HEK293 (cell line): ENCODE data around the gene ZNF438.
"Not testable (repeated sequence)": the region's sequence is repeated elsewhere in the genome, so short reads cannot be mapped to it uniquely, and the experiment has no call there.

ENCODE experiments used
- CTCF ChIA-PET: fragments of 350-600 bp; formaldehyde crosslinking; extraction: SDS; loops from one replicate; lab custom pipeline; 2021; ENCODE audit warnings: antibody characterized with exemption; lab: Yijun Ruan, JAX
- POLR2A ChIA-PET: fragments of 300-600 bp; formaldehyde crosslinking; extraction: SDS; loops from one replicate; lab custom pipeline; 2020; ENCODE audit warnings: antibody characterized with exemption, inconsistent platforms; lab: Yijun Ruan, JAX
- H3K27ac ChIP-seq: fragments of 200-500 bp; sonication (Bioruptor generic); 2 replicates; pipeline ENCODE4 v1.5.1; 2014; ENCODE audit warnings: low read depth, low read length, control low read depth, inconsistent platforms; ENCODE audit errors: extremely low read depth
- H3K36me3 ChIP-seq, 2 experiments: fragments of 200-500 bp in 1 of 2; sonication (Bioruptor generic) in 1 of 2; 1 replicate in 1 of 2; 2 replicates in 1 of 2; pipeline ENCODE4 v1.5.1; 2014 to 2017; ENCODE audit warnings: inconsistent platforms in 2 of 2, low read length in 2 of 2; ENCODE audit not compliant: control insufficient read depth in 2 of 2, insufficient read depth in 1 of 2
- H3K4me1 ChIP-seq: fragments of 200-500 bp; sonication (Bioruptor generic); 2 replicates; pipeline ENCODE4 v1.5.1; 2014; ENCODE audit warnings: mild to moderate bottlenecking, low read length, inconsistent platforms; ENCODE audit not compliant: control insufficient read depth, insufficient read depth
- H3K4me3 ChIP-seq: 2 replicates; pipeline ENCODE4 v1.5.1; 2011; ENCODE audit warnings: low read depth, mild to moderate bottlenecking, control low read depth, low read length, moderate library complexity
- H3K9me3 ChIP-seq: fragments of 200-500 bp; sonication (Bioruptor generic); 2 replicates; pipeline ENCODE4 v1.5.1; 2014; ENCODE audit warnings: low read depth, low read length, inconsistent platforms; ENCODE audit not compliant: control insufficient read depth, insufficient read depth
- GLI2 ChIP-seq: fragments of 450-650 bp; formaldehyde crosslinking; IDR thresholded peaks from 2 replicates; pipeline ENCODE4; 2017; ENCODE audit warnings: missing biosample characterization, missing genetic modification characterization, low read depth, borderline replicate concordance
- HOXA7 ChIP-seq: sonication (generic); formaldehyde crosslinking; IDR thresholded peaks from 2 replicates; pipeline ENCODE4 v1.8.1; 2022; ENCODE audit warnings: missing genetic modification reagents, borderline replicate concordance
- INSM2 ChIP-seq: fragments of 450-650 bp; formaldehyde crosslinking; IDR thresholded peaks from 2 replicates; pipeline ENCODE4 v1.5.1; 2016; ENCODE audit warnings: missing biosample characterization, missing genetic modification characterization
- PATZ1 ChIP-seq: fragments of 450-650 bp; formaldehyde crosslinking; IDR thresholded peaks from 2 replicates; pipeline ENCODE4 v1.5.1; 2016; ENCODE audit warnings: missing biosample characterization, missing genetic modification characterization
- ZBTB10 ChIP-seq: fragments of 450-650 bp; formaldehyde crosslinking; IDR thresholded peaks from 2 replicates; pipeline ENCODE4 v1.5.1; 2016; ENCODE audit warnings: missing biosample characterization, missing genetic modification characterization
- ZBTB11 ChIP-seq: fragments of 450-650 bp; formaldehyde crosslinking; conservative IDR thresholded peaks from 2 replicates; pipeline ENCODE4 v1.5.1; 2016; ENCODE audit warnings: low read depth, missing biosample characterization, missing genetic modification characterization
- ZNF184 ChIP-seq: fragments of 450-650 bp; IDR thresholded peaks from 2 replicates; pipeline ENCODE4 v1.5.1; 2018; ENCODE audit warnings: missing biosample characterization, mild to moderate bottlenecking, missing genetic modification characterization
- ZNF350 ChIP-seq: fragments of 450-650 bp; formaldehyde crosslinking; IDR thresholded peaks from 2 replicates; pipeline ENCODE4 v1.5.0; 2017; ENCODE audit warnings: missing biosample characterization, mild to moderate bottlenecking, missing genetic modification characterization
- ZNF548 ChIP-seq: fragments of 450-650 bp; formaldehyde crosslinking; IDR thresholded peaks from 2 replicates; pipeline ENCODE4 v1.5.1; 2016; ENCODE audit warnings: missing biosample characterization, missing genetic modification characterization
- ZNF580 ChIP-seq: fragments of 450-650 bp; formaldehyde crosslinking; IDR thresholded peaks from 2 replicates; pipeline ENCODE4 v1.5.1; 2016; ENCODE audit warnings: missing biosample characterization, missing genetic modification characterization
- ZNF585B ChIP-seq: fragments of 450-650 bp; formaldehyde crosslinking; IDR thresholded peaks from 2 replicates; pipeline ENCODE4 v1.5.1; 2016; ENCODE audit warnings: missing biosample characterization, missing genetic modification characterization
- ZNF621 ChIP-seq: fragments of 450-650 bp; formaldehyde crosslinking; IDR thresholded peaks from 2 replicates; pipeline ENCODE4 v1.5.1; 2017; ENCODE audit warnings: missing biosample characterization, missing genetic modification characterization
- ZNF670 ChIP-seq: fragments of 450-650 bp; formaldehyde crosslinking; IDR thresholded peaks from 2 replicates; pipeline ENCODE4 v1.5.1; 2016; ENCODE audit warnings: missing biosample characterization, missing genetic modification characterization, low read depth
- ZNF704 ChIP-seq: fragments of 450-650 bp; formaldehyde crosslinking; IDR thresholded peaks from 2 replicates; pipeline ENCODE4 v1.5.1; 2016; ENCODE audit warnings: missing biosample characterization, missing genetic modification characterization

The ZNF438 gene

GRCh38 chr10:31062856-31063255, 31.2 kb upstream of the ZNF438 start:
- H3K27ac ChIP-seq = no peak overlapping the region
- POLR2A ChIA-PET = interaction anchor here (1.0 kb wide), 1 partner anchor 462 kb away, joined by 3 read pairs; no protein-coding TSS in a partner anchor

GRCh38 chr10:31061941-31062340, 30.3 kb upstream of the ZNF438 start:
- Histone ChIP-seq H3K4me3 (no peak overlapping the region), H3K36me3 (no peaks in the 10 kb centered on the region), H3K27ac (no peak overlapping the region), H3K4me1 (no peaks in the 10 kb centered on the region), H3K9me3 (no peaks in the 10 kb centered on the region)
- ChIA-PET CTCF (no interaction called here), POLR2A (no interaction called here)
- no peak for TF ChIP-seq PATZ1 (tag by site-specific recombination)
- no peak for TF ChIP-seq ZNF580 (tag by site-specific recombination)

More at GRCh38 chr10:31062856-31063255, 31.2 kb upstream of the ZNF438 start:
- H3K36me3 ChIP-seq = no peaks in the 10 kb centered on the region
- H3K9me3 ChIP-seq = no peaks in the 10 kb centered on the region
- H3K4me1 ChIP-seq = no peaks in the 10 kb centered on the region
- CTCF ChIA-PET = no interaction called here
- TF ChIP-seq GLI2 (tag by site-specific recombination) (no peak), INSM2 (tag by site-specific recombination) (no peak), HOXA7 (no peak)
- no peak overlapping the region for H3K4me3 ChIP-seq

GRCh38 chr10:31058795-31059703, 27.4 kb upstream of the ZNF438 start:
- H3K36me3 ChIP-seq = no peaks in the 10 kb centered on the region
- no peak for TF ChIP-seq ZNF621 (tag by site-specific recombination)
- no peak for TF ChIP-seq ZNF548 (tag by site-specific recombination)
- TF ChIP-seq ZNF350 = no peak
- no peak for TF ChIP-seq ZNF585B
- no peak for TF ChIP-seq ZNF670 (tag by site-specific recombination)
- no peak for TF ChIP-seq ZNF704 (tag by site-specific recombination)
- no peak for TF ChIP-seq ZBTB10 (tag by site-specific recombination)
- TF ChIP-seq ZBTB11 (tag by site-specific recombination) = no peak
- TF ChIP-seq ZNF184 = no peak
- H3K27ac ChIP-seq = no peak overlapping the region
- H3K9me3 ChIP-seq = no peaks in the 10 kb centered on the region
- POLR2A ChIA-PET = no interaction called here
- CTCF ChIA-PET = interaction anchor here (0.6 kb wide), 1 partner anchor 315 kb away, joined by 3 read pairs; no protein-coding TSS in a partner anchor
- no peaks in the 10 kb centered on the region for H3K4me1 ChIP-seq
- no peak overlapping the region for H3K4me3 ChIP-seq

GRCh38 chr10:31056678-31057077, 25.0 kb upstream of the ZNF438 start:
- H3K36me3 ChIP-seq, H3K9me3 ChIP-seq, H3K4me3 ChIP-seq, H3K4me1 ChIP-seq, H3K27ac ChIP-seq, POLR2A ChIA-PET: not testable (repeated sequence)
- CTCF ChIA-PET = interaction anchor here (0.6 to 1.7 kb wide), 3 partner anchors 24 to 1331 kb away, joined by 3 to 4 read pairs (median 3); no protein-coding TSS in a partner anchor
